H1 (cell line): ENCODE measurements around the gene GPR61. TPM values are rescaled to one million over a fixed set of nuclear protein-coding genes. Genes with fewer than 3 reads are reported as not detected.

ENCODE experiments used
- ASH2L ChIP-seq: fragments of 200-600, 300-600 bp; sonication (generic); IDR thresholded peaks from one replicate; pipeline ENCODE4 v1.7.1; 2017; ENCODE audit warnings: low read length
- JUND ChIP-seq: IDR thresholded peaks from 2 replicates; pipeline ENCODE4 v1.6.1; 2011; ENCODE audit warnings: mild to moderate bottlenecking, improper control_type of control experiment, low read length
- POLR2A ChIP-seq, 2 experiments: IDR thresholded peaks; 1 replicate in 1 of 2; 2 replicates in 1 of 2; pipeline ENCODE4 v1.6.1; 2011; ENCODE audit warnings: low read depth in 2 of 2, low read length in 2 of 2, mild to moderate bottlenecking in 2 of 2; ENCODE audit errors: control extremely low read depth in 1 of 2
- TAF1 ChIP-seq: IDR thresholded peaks from 2 replicates; pipeline ENCODE4 v1.6.1; 2011; ENCODE audit warnings: mild to moderate bottlenecking, low read depth, low read length
- polyA plus RNA-seq, 7 experiments: library from polyadenylated mRNA; depleted of rRNA in 3 of 7; stranded (reverse) in 5 of 7; unstranded in 2 of 7; fragments of >200 nt in 5 of 7; fragments of 200-250 nt in 2 of 7; gene quantifications; 1 replicate in 5 of 7; 2 replicates in 1 of 7; 4 replicates in 1 of 7; pipeline versions ENCODE4 v1.2.1 to v1.2.3, GENCODE V29; 2011 to 2013; ENCODE audit warnings: missing spikeins in 2 of 7, mixed read lengths in 2 of 7
- total RNA-seq: library from RNA; stranded (reverse); fragmentation: NEBNext Ultra II Directional; extraction: Animal tissue kit (Norgen Biotek cat#: 25700); gene quantifications from 2 replicates; pipeline ENCODE4 v1.2.1, GENCODE V29; 2021
- TF ChIP-seq, protein P1 (sequence below): fragments of 300-600 bp; sonication (generic); IDR thresholded peaks from 2 replicates; pipeline ENCODE4 v1.7.1; 2012; ENCODE audit warnings: low read length, moderate library complexity, mild to moderate bottlenecking, inconsistent platforms; ENCODE audit not compliant: insufficient replicate concordance

Gene GPR61
- total and polyA plus RNA-seq, 2 of the 8 experiments (the other 6 are each of a cell fraction or from before 2014, with no cell fraction given) = 0.41 to 0.53 TPM

DNA sequence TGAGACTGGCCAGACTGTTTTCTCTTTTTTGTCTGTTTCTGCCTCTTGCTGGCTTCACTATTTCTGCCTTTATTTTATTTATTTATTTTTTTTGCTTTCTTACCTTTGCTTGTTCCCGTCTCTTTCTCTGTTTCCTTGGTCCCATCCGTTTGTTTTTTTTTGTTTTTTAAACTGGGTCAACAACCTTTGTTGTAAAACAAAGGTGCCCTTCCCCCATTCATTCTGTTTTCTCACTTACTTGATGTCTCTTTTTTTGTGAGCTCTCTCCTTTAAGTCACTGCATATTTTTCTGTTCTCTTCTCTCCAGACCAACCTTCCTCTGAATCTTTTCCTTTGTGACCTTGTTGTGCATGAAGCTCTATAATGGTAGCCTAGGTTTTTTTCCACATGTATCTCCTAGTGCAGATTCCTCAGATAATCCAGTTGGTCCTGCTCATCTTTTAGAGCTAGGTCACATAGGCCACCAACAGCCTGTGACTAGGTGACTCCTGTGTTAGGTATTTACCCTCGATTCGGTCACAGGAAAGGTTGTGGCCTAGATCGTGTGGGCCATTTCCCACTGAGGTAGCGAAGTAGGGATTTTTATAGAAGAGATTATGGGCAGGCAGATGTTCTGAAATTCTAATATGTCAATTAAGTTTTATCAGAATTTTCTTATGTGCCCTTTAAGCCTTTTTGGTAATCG lies 24.7 kb downstream of the GPR61 start (continued):
- TF ChIP-seq, protein P1, sequence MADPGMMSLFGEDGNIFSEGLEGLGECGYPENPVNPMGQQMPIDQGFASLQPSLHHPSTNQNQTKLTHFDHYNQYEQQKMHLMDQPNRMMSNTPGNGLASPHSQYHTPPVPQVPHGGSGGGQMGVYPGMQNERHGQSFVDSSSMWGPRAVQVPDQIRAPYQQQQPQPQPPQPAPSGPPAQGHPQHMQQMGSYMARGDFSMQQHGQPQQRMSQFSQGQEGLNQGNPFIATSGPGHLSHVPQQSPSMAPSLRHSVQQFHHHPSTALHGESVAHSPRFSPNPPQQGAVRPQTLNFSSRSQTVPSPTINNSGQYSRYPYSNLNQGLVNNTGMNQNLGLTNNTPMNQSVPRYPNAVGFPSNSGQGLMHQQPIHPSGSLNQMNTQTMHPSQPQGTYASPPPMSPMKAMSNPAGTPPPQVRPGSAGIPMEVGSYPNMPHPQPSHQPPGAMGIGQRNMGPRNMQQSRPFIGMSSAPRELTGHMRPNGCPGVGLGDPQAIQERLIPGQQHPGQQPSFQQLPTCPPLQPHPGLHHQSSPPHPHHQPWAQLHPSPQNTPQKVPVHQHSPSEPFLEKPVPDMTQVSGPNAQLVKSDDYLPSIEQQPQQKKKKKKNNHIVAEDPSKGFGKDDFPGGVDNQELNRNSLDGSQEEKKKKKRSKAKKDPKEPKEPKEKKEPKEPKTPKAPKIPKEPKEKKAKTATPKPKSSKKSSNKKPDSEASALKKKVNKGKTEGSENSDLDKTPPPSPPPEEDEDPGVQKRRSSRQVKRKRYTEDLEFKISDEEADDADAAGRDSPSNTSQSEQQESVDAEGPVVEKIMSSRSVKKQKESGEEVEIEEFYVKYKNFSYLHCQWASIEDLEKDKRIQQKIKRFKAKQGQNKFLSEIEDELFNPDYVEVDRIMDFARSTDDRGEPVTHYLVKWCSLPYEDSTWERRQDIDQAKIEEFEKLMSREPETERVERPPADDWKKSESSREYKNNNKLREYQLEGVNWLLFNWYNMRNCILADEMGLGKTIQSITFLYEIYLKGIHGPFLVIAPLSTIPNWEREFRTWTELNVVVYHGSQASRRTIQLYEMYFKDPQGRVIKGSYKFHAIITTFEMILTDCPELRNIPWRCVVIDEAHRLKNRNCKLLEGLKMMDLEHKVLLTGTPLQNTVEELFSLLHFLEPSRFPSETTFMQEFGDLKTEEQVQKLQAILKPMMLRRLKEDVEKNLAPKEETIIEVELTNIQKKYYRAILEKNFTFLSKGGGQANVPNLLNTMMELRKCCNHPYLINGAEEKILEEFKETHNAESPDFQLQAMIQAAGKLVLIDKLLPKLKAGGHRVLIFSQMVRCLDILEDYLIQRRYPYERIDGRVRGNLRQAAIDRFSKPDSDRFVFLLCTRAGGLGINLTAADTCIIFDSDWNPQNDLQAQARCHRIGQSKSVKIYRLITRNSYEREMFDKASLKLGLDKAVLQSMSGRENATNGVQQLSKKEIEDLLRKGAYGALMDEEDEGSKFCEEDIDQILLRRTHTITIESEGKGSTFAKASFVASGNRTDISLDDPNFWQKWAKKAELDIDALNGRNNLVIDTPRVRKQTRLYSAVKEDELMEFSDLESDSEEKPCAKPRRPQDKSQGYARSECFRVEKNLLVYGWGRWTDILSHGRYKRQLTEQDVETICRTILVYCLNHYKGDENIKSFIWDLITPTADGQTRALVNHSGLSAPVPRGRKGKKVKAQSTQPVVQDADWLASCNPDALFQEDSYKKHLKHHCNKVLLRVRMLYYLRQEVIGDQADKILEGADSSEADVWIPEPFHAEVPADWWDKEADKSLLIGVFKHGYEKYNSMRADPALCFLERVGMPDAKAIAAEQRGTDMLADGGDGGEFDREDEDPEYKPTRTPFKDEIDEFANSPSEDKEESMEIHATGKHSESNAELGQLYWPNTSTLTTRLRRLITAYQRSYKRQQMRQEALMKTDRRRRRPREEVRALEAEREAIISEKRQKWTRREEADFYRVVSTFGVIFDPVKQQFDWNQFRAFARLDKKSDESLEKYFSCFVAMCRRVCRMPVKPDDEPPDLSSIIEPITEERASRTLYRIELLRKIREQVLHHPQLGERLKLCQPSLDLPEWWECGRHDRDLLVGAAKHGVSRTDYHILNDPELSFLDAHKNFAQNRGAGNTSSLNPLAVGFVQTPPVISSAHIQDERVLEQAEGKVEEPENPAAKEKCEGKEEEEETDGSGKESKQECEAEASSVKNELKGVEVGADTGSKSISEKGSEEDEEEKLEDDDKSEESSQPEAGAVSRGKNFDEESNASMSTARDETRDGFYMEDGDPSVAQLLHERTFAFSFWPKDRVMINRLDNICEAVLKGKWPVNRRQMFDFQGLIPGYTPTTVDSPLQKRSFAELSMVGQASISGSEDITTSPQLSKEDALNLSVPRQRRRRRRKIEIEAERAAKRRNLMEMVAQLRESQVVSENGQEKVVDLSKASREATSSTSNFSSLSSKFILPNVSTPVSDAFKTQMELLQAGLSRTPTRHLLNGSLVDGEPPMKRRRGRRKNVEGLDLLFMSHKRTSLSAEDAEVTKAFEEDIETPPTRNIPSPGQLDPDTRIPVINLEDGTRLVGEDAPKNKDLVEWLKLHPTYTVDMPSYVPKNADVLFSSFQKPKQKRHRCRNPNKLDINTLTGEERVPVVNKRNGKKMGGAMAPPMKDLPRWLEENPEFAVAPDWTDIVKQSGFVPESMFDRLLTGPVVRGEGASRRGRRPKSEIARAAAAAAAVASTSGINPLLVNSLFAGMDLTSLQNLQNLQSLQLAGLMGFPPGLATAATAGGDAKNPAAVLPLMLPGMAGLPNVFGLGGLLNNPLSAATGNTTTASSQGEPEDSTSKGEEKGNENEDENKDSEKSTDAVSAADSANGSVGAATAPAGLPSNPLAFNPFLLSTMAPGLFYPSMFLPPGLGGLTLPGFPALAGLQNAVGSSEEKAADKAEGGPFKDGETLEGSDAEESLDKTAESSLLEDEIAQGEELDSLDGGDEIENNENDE = peak; percentile 40
- TF ChIP-seq POLR2A (IDR thresholded peaks at IDR 0.05; ENCODE audit: control extremely low read depth in 1 of 2, low read depth in 2 of 2, low read length in 2 of 2) (peak in 1 of 2 experiments; percentile 36; a peak in 1 of 3 replicates), ASH2L (peak; percentile 79), TAF1 (no peak), JUND (0 out of 2 replicates have a peak, but pooled peaks have one; percentile 6)
